GDM1 (cell line): ENCODE measurements around the gene MPL.
"Not testable (repeated sequence)": the region's sequence is repeated elsewhere in the genome, so short reads cannot be mapped to it uniquely, and the experiment has no call there.

Experiments
- DNase-seq: peaks from one replicate; lab custom pipeline; 2025; lab: John Stamatoyannopoulos, UW

Gene MPL

GRCh38 chr1:43357251-43357650 is 19.6 kb downstream of the MPL start:
- no peak for DNase-seq

- DNase-seq = peak; percentile 46
Observed at GRCh38 chr1:43358121-43358745, 20.6 kb downstream of the MPL start.

- peak; percentile 96 for DNase-seq
Observed at GRCh38 chr1:43358746-43359693, 21.4 kb downstream of the MPL start, which contains the start of gene CDC20. Gene CDC20, plus strand, starts transcription at chr1:43358981. Its CDS starts 235 bp downstream, at chr1:43359216.

- DNase-seq = no peak
Observed at GRCh38 chr1:43359696-43360095, 22.1 kb downstream of the MPL start.

- no peak for DNase-seq
Observed at GRCh38 chr1:43360616-43361015, 23.0 kb downstream of the MPL start.

GRCh38 chr1:43363283-43363934 is 25.8 kb downstream of the MPL start:
- no peak for DNase-seq

GRCh38 chr1:43363935-43364525 is 26.4 kb downstream of the MPL start:
- DNase-seq = no peak

GRCh38 chr1:43365678-43366077 is 28.1 kb downstream of the MPL start:
- DNase-seq = no peak

GRCh38 chr1:43366179-43366578 is 28.6 kb downstream of the MPL start:
- DNase-seq = no peak

GRCh38 chr1:43366601-43367025 is 29.0 kb downstream of the MPL start:
- no peak for DNase-seq

GRCh38 chr1:43367026-43367903 is 29.6 kb downstream of the MPL start:
- DNase-seq = no peak

- DNase-seq = peak; percentile 91
Observed at GRCh38 chr1:43367904-43368645, 30.5 kb downstream of the MPL start, which contains the start of gene ELOVL1. Gene ELOVL1, minus strand, starts transcription at chr1:43368011. Its CDS starts 2,402 bp downstream, at chr1:43365609.

- no peak for DNase-seq
Observed at GRCh38 chr1:43368646-43369020, 31.0 kb downstream of the MPL start.

- not testable (repeated sequence) for DNase-seq
Observed at GRCh38 chr1:43369779-43370178, 32.2 kb downstream of the MPL start.

- DNase-seq = no peak
Observed at GRCh38 chr1:43370564-43370963, 32.9 kb downstream of the MPL start.

- DNase-seq = no peak
Observed at GRCh38 chr1:43372172-43372571, 34.6 kb downstream of the MPL start.

GRCh38 chr1:43373066-43373940 is 35.7 kb downstream of the MPL start:
- no peak for DNase-seq

- no peak for DNase-seq
Observed at GRCh38 chr1:43376723-43377235, 39.2 kb downstream of the MPL start.

GRCh38 chr1:43377831-43378230 is 40.2 kb downstream of the MPL start:
- DNase-seq = no peak
